HG03558 (cell line): ENCODE results near the gene GGPS1.
"Not testable (repeated sequence)": the region's sequence is repeated elsewhere in the genome, so short reads cannot be mapped to it uniquely, and the experiment has no call there.

ENCODE experiments used
- ATAC-seq: cut with Tn5 transposase; IDR thresholded peaks from one replicate; pipeline ENCODE4 v1.9.1; 2021; ENCODE audit warnings: moderate number of reproducible peaks; ENCODE audit not compliant: unreplicated experiment; ENCODE audit errors: extremely low read depth

The GGPS1 gene

DNA sequence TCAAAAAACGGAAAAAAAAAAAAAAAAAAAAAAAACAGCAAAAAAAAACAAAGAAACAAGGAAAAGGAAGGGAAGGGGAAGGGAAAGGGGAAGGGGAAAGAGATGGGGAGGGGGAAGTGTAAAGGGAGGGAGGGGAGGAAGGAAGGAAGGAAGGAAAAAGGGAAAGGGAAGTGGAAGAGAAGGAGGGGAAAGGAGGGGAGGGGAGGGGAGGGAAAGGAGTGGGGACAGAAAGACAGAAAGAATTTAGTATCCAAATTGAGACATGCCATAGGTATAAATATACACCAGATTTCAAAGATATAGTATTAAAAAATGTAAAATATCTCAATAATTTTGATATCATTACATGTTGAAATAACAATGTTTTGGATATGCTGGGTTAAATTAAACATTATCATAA lies 26.2 kb upstream of the GGPS1 start:
- ATAC-seq = no peak

GRCh38 chr1:235304549-235305451 lies 23.6 kb upstream of the GGPS1 start:
- no peak for ATAC-seq

DNA sequence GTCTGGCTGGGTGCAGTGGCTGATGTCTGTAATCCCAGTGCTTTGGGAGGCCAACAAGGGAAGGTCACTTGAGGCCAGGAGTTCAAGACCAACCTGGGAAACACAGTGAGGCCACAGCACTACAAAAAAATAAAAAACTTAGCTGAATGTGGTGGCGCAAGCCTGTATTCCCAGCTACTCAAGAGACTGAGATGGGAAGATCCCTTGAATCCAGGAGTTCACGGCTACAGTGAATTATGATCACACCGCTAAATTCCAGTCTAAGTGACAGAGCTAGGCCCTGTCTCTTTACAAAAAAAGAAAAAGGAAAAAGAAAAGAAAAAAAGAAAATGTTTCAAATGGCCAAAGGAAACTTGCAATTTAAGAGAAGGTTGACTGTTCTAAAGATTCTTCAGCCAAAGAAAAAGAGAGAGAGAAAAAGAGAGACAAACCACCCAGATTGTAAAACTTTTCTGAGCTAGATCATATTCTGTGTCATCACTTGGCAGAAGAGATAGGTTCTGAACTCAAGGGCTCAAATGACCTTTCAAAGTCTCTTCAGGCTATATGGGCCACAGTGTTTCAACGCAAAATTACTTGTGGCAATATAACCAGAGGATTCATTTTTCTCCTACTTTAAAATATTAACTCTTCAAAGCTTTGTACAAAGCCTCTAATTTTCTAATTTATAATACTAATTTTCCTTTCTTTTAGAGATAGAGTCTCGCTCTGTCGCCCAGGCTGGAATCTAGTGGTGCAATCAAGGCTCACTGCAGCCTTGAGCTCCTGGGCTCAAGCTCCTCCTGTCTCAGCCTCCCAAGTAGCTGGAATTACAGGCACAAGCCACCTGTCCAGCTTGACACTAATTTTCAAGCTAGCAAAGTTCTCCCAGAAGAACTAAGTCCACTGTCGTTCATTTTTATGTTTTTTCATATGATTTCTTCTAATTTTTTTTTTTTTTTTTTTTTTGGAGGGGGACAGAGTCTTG lies 20.9 kb upstream of the GGPS1 start:
- ATAC-seq = no peak

- ATAC-seq = not testable (repeated sequence)
These were observed 19.2 kb upstream of the GGPS1 start for GRCh38 chr1:235309206-235309605.

DNA sequence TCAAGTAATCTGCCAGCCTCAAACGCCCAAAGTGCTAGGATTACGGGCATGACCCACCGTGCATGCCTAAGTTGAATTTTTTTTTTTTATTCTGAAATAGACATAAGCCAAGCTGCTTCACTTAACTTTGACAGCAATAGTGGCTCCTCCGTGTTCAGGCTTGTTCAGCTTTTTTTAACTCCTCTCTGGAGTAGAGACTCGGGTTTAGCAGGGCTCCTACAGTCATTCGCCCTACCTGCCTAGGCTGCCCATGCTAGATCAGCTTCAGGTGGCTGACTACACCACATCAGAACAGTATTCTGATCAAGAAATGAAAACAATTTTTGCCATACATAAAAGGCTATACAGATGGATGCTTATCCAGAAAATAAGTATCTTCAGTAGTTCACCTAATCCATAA lies 15.1 kb upstream of the GGPS1 start:
- ATAC-seq = no peak

DNA sequence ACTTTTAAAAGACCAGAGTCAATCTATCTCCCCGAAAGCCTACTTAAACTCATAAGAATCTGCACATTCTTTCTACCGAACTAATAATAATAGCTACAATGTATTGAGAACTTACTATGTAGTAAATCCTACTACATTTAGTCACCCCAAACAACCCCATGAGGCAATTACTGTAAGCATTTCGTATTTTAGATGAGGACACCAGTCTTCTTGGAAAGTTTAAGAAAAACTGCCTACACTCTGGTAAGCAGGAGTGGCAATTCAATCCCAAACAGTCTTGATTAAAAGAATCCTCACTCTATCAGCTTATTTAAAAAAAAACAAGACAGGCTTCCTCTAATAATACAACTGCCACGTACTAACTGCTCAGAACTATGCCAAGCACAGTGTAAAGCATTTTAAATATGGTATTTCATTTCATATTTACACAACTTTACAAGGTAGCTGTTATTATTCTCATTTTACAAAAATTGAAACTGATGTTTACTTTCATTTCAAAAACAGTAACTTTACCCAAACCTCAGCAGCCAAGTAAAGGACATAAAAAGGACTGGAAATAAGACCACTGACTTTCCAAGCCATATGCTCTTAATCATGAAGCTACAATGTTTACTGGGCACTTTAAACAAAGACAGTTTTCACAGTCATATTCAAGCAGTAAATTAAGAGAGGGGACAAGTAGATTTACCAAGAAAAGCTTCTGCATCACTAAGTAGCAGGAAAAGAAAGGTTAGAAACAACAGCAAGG lies 14.3 kb upstream of the GGPS1 start:
- no peak for ATAC-seq

GRCh38 chr1:235315173-235315572 lies 13.2 kb upstream of the GGPS1 start:
- ATAC-seq = no peak

DNA sequence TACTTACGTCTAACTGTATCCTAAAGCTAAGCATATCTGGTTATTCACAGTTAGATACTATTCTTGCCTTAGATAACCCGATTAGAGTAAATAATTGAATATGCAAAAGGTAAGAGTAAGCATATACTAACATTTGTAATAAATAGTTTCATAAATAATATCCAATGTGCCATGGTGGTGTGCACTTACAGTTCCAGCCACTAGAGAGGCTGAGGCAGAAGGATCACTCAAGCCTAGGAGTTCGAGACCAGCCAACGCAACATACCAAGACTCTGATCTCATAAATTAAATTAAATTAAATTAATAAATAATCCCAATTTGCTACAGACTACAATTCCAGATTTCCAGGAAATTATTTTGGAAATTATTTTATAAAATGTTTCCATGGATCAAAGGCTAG lies 12.6 kb upstream of the GGPS1 start:
- ATAC-seq = no peak

- ATAC-seq = no peak
These were observed 11.2 kb upstream of the GGPS1 start for GRCh38 chr1:235317168-235317567.

GRCh38 chr1:235319255-235319654 lies 9.1 kb upstream of the GGPS1 start:
- ATAC-seq = no peak

- no peak for ATAC-seq
These were observed 7.7 kb upstream of the GGPS1 start for GRCh38 chr1:235320521-235321179.

DNA sequence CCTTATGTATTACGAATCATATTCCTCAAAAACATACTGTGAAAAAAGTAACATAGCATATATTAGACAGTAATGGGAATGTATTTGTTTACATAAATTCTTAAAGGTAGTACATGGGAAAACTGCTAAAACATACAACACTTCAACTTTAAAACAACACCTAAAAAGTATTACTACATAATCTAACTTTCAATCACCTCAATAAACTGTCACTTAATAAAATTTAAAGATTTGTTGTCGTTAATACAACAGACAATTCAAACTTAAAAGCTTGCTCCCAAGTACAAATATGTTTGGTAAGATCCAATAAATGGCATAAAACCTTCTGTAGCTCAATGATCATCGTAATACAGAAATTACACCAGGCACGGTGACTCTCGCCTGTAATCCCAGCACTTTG lies 4.1 kb upstream of the GGPS1 start:
- no peak for ATAC-seq

DNA sequence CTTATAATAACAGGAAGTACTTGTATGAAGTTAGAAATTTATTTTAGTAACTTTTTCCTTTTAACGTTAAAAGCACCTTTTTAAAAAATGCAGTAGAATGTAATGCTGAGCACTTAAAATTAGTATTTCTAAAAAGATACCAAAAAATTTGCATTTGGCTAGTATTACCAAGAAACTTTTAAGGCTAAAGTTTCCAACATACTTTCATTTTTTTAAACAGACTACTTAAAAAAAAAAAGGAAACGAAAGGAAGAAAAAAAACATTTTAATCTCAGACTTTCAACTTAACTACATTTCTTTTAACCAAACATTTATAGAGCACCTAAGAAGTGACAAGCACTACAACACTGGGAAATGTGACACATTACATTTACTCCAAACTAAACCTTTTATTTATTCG lies 3.2 kb upstream of the GGPS1 start:
- no peak for ATAC-seq

DNA sequence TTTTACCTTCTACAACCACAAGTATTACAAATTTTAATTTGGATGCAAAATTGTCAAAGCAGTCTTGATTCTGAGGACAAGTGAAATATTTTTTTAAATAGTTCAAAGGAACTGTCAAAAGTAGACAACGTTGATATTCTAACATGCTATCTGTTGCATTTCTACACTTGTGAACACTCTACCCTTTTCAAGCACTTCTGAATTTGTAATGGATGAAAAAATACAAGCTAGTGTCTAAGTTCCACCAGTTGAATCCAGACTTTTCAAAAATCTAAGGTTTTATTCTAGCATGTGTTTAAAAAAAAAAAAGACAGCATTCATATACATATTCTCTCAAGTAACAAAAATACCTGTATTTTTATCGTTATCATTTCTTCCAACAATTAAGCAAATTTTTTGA lies 2.5 kb upstream of the GGPS1 start:
- ATAC-seq = no peak

DNA sequence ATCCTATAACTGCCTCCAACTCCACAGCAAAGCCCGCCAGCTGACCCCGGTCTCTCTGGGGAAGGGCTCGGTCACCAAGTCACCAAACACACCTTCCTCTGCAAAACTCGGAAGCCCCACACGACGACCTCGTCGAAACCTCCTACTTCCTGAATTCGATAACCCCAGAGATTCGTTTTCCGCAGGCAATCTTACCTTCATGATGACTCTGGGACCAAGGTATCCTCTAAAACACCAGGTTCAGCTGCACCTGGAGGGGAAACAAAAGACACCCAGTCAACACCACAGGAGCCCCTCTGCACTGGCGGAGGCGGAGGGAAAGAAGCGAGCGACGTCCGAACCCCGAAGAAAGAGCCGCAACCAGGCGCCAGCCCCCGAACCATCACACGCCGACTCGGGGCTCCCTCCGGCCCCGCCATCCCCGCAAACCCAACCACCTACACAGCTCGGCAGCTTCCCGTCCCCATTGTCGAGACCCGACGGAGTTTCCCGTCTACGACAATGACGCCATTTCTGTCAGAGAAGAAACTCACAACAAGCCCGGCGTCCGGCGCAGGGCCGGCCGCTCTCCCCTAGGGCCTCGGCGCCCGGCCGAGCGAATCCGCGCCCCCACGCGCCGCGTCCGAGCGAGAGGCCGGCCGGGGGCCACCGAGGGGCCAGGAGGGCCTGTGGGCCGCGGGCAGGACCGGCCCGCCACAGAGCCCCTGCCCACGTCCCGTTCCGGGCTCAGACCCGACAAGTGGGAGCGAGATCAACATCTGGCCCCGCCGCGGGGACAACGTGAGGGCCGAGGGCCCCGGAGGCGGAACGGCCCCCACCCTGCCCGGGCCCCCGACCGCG lies 1.4 kb upstream of the GGPS1 start:
- ATAC-seq = no peak

DNA sequence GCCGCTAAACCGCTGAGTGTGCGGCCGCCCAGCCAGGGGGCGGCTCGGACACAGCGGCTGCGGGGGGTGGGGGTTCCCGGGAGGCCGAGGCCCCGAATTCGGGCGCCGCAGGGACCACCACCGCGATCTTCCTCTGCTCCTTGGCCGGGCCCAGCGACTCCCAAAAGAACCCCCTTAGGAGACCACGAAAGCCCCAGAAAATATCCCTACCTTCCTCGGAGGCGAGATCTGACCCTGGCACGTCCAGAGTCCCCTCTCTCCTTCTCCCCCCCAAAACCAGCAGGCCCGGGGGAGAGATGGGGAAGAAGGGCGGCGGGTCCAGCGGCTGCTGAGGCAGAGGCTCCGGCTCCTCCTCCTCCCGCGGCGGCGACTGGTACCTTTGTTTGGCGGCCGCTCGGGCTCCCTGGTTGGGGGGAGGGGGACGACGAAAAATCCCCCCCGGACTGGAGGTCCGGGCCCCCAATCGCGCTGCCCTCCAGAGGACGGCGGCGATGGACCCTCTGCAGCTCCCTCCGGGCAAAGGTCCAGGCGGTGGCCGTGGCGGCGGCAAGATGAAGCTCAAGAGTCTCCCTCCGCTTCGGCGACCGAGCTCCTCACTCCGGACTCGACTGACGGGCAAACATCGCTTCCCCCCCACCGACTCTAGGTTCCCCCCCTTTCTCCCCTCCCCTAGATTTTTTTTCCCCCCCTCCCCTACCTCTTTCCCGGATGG lies 655 bp upstream of the GGPS1 start, which contains the start of gene ARID4B:
Gene ARID4B (minus strand): TSS at position 621 of the 712 bp plus-strand sequence. CDS start 1,260 bp downstream, outside the sequence.
- no peak for ATAC-seq

DNA sequence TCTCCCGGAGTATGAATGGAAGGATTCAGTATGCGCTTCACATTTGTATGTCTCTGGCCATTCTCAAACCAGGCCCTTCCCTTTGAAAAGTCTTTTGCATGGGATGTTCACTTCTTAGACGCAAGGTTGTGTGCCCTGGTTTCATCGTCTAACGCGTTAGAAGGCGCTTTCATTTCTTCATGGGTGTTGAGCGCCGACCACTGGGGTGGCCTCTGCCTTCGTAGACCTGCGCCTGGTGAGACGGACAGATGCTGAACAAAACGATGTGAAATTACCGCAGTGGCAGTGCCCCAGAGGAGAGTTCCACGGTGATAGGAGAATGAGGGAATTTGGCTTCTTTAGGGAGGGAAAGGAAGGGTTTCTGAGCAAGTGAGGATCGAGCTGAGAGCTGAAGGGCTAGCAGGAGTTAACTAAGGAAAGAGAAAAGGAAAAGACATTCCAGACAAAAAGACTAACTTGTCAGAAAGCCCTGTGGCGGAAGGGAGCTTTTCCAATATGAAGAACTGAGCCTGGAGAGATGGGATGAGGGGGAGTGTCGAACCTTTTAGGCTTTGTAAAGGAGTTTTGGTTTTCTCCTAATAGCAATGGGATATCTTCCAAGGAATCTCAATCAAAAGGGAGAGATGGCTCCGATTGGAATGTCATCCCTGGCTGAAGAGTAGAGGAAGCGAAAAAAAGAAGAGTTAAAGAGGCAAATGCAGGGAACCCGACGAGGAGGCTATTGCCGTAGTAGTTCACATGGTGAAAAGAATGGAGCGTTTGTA lies 951 bp downstream of the GGPS1 start:
- peak; percentile 5 for ATAC-seq

DNA sequence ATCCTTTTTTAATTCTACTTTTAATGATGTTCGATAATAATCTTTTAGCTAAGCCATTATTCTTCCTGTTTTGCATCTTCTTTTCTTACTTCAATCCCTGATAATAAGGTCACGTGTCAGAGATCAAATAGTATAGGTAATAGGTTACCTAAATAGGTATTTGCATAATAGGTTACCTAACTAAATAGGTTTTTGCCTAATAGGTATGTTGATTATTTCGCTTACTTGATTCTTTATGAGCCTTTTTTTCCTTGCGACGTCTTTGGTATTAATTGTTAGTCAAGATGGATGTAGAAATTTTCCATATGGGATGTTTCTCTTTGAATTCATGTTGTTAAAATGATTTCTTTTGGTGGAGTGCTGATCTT lies 2.5 kb downstream of the GGPS1 start:
- ATAC-seq = no peak
